Cardiac septum (tissue), 1 donor: ENCODE measurements around the gene RAB8A. TPM values are rescaled to one million over a fixed set of nuclear protein-coding genes. Genes with fewer than 3 reads are reported as not detected.

Experiments used
- DNase-seq: peaks from one replicate; pipeline ENCODE4 v3.0.0-alpha.2; 2020; ENCODE audit warnings: low spot score
- intact Hi-C: fragments of 100-400 bp; cut with DNase I; formaldehyde crosslinking; loops from one replicate; pipeline ENCODE4 v1.14.0; 2022
- long read RNA-seq: library from polyadenylated mRNA; unstranded; transcript quantifications from one replicate; pipeline ENCODE4 v2.0.0, GENCODE V29; 2021
- total RNA-seq: library from RNA; stranded (reverse); fragmentation: NEBNext Ultra II Directional; extraction: Animal tissue kit (Norgen Biotek cat#: 25700); gene quantifications from one replicate; pipeline ENCODE4 v1.2.1, GENCODE V29; 2021
- donor health status: DM: no; HTN: no; CAD: no.

RAB8A gene
- 17.8 TPM for total RNA-seq
- long read RNA-seq, transcript RAB8A-201 (8 exons, 2,827 nt): major isoform, 34 of 40 reads
- long read RNA-seq, partial matches to known transcripts: 1 of 40 reads
- long read RNA-seq, other reads (novel, unspliced or antisense): 5 of 40 reads

DNA sequence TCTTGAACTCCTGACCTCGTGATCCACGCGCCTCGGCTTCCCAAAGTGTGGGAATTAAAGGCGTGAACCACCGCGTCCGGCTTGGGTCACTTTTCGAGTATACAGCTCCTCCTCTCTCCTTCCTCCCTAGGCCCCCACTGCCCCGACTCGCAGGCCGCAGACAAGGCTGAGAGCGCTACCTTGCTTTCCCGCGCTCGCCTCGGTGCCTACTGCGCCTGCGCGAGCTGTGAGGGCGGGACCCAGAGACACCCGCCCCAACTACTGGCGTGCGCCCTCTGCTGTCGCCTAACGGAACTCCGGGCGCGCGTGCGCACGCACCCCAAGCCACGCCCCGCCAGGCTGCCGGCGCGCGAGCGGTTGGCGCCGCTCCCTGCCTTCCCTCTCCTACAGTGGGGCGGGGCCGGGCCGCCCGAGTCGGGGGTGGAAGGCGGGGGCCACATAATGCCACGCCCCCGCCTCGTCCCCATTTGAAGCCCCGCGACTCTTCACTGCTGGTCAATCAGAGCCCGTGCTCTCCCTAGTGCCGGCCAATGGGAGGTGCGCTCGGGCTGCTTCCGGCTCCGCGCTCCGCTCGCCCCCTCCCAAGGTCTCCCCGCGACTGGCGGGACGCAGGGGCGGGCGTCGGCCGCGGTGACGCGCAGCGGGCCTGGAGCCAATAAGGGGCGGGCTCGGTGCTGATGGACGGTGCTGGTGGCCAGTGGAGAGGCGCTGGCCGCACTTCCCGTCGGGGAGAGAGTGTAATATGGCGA is at the start of gene RAB8A:
TSS of gene RAB8A (plus strand) at position 730 of the 749 bp plus-strand sequence. CDS start at position 743, 13 bp downstream.
- intact Hi-C loops: loop anchor here (2.0 to 5.0 kb wide), 3 partner anchors 33 to 76 kb away; partner anchors contain the start of gene FAM32A
- DNase-seq: peak; percentile 100

DNA sequence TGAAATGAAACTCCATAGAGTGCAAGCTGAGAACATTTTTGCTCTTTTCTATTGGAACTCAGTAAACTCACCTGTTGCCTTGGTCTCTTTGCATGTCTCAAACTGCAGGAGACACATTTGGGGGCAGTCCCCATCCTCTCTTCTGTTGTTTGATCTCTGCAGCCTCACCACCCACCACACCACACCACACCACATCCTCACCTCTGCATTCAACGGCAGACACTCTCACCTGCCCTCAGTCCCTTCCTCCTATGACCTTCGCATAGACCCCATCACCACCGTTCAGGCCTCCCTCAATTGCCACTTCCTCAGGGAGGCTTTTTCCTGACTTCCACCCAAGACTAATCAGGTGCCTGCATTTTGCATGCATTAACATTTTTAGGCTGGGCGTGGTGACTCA is 49.7 kb upstream of the RAB8A start:
- no peak for DNase-seq
- intact Hi-C loops: no loop called here

DNA sequence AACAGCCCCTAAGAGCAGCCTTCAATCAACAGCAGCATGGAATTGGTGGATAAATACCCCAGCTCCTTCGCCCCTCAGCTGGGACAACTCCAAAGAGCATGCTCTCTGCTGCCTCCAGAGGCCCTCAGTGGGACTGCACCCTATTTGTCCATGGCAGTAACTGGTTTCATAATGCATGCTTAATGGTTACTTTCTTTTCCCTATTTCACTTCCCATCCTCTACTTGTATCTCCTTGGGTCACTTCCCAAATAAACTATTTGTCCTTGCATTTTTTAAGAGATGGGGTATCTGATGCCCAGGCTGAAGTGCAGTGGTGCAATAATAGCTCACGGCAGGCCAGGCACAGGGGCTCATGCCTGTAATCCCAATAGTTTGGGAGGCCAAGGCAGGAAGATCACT is 48.9 kb upstream of the RAB8A start:
- no peak for DNase-seq
- intact Hi-C loops: no loop called here

DNA sequence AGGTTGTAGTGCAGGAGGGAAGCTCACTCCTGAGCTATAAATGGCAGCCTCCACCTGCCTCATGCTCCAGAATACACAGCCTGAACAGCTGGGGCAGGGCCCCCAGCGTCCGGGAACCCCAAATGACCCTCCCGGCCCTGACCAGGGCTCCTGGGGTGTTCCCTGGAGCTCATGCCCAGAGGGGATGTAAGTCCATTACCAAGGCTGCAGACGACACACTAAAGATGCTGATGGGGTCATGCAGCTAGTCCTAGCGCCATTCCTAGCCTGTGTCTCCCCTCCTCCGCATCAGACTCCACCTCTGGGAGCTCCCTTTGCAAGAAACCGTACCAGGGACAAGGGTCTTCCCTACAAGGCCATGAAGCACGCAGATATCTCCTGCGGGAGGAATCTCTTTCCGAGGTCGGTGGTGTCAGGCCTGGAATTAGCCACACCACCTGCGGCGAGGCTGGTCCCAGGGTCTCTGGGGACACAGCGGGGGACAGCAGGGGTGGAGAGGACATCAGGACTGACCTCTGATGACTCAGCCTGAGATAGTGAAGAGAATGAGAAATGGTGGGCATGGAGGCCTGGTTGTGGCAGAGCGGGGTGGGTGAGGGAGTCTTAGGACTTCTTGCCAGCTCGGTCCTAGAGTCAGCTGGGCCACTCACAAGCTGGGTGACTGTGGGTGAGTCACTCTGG is 47.3 kb upstream of the RAB8A start:
- intact Hi-C loops: no loop called here
- no peak for DNase-seq

DNA sequence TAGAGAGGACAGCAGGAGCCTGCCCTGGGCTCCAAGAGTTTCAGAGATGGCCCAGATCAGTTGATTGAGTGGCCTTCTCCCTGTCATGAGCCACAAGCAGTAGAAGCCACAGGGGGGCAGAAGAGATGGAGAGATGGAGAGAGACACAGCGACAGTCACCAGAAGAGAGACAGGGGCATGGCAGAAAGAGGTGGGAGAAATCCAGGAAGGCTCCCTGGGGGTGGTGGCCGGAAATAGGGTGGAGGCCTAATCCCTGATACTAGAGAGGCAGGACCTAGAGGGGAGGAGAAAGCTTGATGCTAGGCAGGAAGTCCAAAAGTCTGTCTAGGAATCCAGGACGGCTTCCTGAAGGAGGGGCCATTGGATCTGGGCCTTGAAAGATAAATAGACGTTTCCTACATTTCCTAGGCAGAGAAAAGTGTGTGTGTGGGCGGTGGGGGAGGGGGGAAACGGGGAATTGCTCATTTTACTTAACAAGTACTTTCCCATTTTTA is 45.0 kb upstream of the RAB8A start:
- intact Hi-C loops: no loop called here
- no peak for DNase-seq

DNA sequence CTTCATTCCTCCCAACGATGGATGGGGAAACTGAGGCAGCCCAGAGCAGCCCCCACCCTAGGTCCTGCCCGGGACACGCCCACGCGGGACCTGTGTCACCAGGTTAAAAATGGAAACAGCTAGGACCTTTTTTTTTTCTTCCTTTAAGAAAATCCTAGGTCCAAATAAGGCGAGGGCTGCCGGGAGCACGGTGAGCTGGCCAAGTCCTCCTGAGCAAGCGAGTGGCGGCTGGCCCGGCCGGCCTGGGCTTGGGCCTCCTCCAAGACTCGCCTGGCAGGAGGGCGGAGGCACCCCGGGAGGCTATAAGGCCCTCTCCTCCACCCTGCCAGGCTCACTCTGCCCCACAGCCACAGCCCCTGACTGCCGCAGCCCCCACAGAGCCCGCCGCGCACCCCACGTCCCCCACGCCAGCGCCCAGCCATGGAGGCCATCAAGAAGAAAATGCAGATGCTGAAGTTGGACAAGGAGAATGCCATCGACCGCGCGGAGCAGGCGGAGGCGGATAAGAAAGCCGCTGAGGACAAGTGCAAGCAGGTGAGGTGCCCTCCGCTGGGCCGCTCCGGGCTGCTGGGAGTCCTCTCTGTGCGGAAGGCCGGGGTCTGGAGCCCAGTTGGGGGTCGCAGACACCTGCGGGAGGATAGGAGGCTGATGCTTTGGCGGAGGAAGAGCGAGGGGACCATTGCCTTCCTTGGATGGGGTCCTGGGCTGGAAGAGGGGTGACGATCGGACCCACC is 44.3 kb upstream of the RAB8A start:
- no peak for DNase-seq
- intact Hi-C loops: no loop called here

DNA sequence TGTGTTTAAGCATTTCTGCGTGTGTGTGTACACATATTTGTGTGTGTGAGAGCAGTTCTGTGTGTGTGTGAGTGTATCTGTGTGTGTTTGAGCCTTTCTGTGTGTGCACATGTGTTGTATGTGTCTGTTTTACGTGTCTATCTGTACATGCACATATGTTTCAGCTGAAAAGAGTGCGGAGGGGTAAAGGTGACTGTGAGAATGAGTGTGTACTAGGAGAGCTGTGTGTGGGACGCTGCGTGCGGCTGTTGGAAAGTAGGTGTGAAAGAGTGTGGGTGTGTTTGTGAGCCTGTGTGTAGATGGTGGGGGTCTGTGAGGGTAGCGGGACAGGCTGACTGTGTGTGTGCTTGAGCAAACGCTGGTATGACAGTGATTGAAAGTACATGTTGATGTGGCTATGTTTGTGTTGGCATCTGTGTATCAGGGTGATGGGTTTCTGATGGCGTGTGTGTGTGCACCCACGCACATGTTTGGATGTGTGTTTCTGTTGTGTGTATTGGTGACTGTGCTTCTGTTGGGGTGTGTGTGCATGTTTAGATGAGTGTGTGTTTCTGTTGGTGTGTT is 42.9 kb upstream of the RAB8A start:
- DNase-seq: peak; percentile 27
- intact Hi-C loops: no loop called here

DNA sequence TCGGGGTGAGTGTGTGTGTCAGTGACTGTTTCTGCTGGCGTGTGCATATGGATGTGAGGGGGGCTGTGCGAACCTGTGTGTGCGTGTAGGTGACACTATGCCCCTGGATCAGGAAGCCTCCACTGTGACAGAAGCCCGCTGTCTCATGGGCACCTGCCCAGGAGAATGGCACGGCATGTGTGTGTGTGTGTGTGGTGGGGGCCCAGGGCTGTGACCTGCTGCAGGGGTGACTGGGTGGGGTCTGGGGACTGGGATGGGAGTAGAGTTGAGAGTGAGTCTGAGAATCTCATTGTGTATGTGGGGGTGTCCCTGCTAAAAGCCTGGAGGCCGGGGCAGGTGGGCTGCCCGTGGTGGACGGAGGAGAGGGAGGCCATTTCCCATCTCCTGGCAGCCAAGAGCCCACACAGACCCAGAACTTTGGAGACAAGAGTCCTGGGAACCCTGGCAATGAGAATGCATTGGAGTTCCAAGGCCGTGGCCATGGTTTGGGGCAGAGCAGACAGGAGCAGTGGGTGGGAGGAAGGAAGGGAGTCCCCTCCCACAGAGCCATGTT is 41.8 kb upstream of the RAB8A start:
- intact Hi-C loops: no loop called here

DNA sequence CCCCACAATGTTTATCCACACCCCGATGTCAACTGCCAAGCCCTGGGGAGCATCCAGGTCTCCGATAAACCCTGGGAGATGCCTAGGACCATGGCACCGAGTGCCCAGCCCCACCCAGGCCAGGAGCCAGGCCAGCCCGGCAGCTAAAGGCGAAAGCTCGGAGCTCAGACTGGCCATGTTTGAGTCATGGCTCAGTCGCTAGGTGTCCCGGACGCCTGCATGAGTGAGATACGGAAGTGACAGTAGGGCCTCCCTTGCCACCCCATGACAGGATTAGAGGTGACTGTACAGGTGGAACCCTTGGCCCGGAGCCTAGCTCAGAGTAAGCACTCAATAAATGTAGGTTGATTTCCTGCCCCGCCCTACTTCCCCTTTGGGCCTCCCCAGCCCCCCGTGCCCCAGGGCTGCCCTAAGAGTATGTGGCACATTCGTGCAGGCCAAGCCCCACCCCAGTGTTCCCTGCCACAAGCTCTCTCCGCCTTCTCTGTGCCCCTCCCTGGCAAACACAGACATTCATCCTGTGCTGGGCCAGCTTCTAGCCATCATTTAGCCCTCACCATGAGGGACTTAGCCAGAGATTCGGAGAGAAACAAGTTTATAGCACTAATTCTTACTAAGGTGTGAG is 41.2 kb upstream of the RAB8A start:
- intact Hi-C loops: no loop called here
- peak; percentile 88 for DNase-seq

More for the DNA sequence above, 41.8 kb upstream of the RAB8A start:
- DNase-seq: peak; percentile 51

DNA sequence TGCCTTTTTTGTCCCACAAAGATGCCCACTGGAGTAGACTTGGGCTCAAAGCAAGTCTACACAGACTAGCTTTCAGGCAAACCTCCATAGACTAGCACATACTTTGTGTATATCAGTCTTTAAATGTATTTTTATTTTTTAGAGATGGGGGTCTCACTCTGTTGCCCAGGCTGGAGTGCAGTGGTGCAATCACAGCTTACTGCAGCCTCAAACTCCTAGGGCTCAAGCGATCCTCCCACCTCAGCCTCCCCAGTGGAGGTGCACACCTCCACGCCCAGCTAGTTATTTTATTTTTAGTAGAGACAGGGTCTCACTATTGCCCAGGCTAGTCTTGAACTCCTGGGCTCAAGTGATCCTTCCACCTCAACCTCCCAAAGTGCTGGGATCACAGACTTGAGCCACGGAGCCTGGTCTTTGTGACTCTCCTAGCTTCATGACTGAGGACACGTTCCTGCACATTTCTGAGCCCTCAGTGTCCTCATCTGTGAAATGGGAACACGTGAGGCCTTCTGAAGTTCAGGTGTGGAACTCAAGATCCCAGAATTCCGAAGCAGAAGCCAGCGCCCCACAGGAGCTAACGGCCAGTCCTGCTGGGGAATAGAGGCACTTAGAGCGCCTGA is 40.5 kb upstream of the RAB8A start:
- DNase-seq: no peak
- intact Hi-C loops: no loop called here

DNA sequence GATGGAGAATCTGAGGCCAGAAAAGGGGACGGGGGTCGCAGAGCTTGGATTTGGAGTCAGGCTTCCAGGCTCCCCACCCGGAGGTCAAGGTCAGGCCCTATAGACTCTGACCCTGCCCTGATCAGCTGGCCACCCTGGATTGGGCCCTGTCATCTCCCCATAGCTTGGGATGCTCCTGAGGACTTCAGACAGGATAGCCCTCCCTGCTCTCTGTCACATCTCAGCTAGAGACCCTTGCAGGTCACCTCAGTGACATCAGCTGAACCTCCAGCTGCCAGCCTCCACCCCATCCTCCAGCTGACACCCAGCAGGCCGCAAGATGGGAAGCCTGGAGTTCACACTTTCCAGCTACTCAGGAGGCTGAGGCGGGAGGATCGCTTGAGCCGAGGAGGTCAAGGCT is 38.2 kb upstream of the RAB8A start:
- DNase-seq: peak; percentile 20
- intact Hi-C loops: no loop called here

DNA sequence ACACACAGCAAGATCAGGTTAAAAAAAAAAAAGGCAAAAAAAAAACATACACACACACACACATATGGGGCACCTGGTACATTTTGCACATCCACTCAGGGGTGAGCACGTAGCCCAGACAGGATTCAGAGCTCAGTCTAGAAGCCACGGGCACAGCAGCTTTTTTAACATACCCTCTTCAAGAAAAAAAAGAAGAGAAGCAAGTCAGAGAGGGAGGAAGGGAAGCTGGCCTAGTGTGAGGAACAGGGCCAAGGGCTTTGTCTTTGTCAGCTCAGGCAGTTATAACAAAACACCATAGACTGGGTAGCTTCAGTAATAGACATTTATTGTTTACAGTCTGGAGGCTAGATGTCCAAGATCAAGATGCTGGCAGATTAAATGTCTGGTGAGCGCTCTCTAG is 37.7 kb upstream of the RAB8A start:
- intact Hi-C loops: no loop called here
- DNase-seq: no peak

DNA sequence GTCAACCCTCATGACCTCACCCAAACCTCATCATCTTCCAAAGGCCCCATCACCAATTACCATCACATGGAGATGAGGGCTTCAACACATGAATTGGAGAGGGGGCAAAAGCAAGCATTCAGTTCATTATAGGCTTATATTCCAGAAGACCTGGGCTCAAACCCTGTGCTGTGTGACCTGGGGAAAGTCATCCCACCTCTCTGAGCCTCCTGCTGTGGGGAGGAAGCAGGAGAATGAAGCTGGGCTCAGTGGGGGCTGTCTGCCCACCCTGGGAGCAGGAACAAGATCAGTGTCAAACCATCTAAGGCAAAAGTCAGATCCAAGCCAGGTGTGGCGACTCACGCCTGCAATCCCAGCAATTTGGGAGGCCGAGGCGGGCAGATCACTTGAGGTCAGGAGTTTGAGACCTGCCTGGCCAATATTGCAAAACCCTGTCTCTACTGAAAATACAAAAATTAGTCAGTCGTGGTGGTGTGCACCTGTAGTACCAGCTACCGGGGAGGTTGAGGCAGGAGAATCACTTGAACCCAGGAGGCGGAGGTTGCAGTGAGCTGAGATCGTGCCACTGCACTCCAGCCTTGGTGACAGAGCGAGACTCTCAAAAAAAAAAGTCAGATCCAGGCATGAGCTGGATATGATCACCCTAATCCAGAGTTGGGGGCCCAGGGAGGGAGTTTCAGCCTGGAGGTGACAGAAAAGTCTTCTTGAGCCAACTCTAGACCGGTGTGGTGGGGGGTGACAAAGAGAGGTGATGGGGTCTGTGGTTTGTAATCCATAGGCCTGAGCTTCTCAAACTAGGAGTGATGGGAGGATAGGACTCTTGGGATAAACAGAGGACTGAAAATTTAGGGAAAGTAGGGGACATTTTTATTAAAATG is 37.0 kb upstream of the RAB8A start:
- peak; percentile 12 for DNase-seq
- intact Hi-C loops: no loop called here

DNA sequence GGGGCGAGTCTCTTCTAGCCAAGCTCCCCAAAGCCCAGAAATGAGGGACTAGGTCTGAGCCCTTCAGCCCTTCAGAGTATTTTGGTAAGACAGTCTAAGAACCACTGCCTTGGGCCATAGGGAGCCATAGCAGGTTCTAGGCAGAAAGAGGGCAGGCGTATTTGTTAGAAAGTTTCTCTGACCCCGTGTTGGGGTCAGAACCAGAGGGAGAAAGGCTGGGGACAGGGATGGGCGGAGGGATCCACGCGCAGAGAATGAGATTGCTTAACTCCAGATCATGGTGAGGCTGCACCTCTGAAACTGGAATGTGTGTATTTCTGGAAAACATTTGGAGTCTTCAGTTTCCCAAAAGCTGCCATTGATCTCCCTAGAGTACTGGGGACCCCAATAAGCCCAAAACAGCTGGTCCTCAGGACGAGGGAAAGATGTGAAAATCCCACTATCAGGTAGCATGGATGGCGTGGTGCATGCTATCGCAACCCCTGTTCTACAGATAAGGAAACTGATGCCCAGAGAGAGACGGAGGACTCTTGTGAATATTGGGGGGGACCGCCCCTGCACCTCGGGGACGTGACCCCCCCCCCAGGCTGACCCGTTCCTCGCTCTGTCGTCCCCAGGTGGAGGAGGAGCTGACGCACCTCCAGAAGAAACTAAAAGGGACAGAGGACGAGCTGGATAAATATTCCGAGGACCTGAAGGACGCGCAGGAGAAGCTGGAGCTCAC is 36.1 kb upstream of the RAB8A start:
- DNase-seq: peak; percentile 38
- intact Hi-C loops: no loop called here

DNA sequence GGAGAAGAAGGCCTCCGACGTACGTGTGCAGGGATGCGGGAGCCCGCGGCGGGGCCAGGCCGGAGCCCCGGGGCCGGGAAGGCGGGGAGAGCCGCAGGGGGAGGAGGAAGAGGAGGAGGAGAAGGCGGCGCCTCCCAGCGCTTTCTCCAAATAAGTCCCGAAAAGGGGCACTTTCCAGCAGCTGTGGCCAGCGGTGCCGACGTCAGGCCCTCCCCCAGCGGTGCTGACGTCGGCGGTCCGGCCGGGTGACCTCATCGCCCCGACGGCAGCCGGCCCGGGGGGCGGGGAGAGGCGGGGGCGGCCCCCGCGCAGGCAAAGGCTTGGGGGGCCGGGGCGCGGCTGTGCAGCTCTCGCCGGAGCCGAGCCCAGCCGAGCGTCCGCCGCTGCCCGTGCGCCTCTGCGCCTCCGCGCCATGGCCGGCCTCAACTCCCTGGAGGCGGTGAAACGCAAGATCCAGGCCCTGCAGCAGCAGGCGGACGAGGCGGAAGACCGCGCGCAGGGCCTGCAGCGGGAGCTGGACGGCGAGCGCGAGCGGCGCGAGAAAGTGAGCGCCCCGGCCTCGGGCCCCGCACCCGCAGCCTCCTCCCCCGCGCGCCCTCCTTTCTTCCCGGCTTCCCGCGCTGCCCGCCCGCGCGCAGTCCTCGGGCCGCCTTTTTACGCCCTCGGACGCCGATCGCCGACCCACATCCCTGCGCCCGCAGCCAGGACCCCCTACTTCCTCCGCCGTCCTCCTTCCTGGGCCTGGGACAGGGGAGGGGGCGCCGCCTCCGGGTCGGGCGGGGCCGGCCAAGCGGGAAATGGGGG is 35.3 kb upstream of the RAB8A start, which contains the start of gene TPM4:
TSS of gene TPM4 (plus strand) at position 342 of the 804 bp plus-strand sequence. CDS start at position 413, 71 bp downstream.
- peak; percentile 95 for DNase-seq
- intact Hi-C loops: no loop called here
